OCI-LY3 (cell line): ENCODE data around the gene RALA.
A peak's percentile ranks its signal among the peaks of the same experiment; 100 is the strongest.

Experiments used
- H2AFZ ChIP-seq: fragments of 200-600, 300-600 bp; shearing (Covaris generic); 2 replicates; pipeline ENCODE4 v1.6.0; 2014; ENCODE audit warnings: antibody characterized with exemption, low read depth, low read length
- H3K27ac ChIP-seq: fragments of 200-600, 300-600 bp; sonication (generic); 2 replicates; pipeline ENCODE4 v1.5.1; 2014; ENCODE audit warnings: mild to moderate bottlenecking, low read length, moderate library complexity, mixed read lengths
- H3K27me3 ChIP-seq: fragments of 200-600, 300-600 bp; sonication (generic); 2 replicates; pipeline ENCODE4 v1.6.1; 2014; ENCODE audit warnings: low read depth, low read length, mixed read lengths
- H3K36me3 ChIP-seq: fragments of 200-600, 300-600 bp; sonication (generic); replicated peaks from 2 replicates; pipeline ENCODE3; 2014; ENCODE audit warnings: low read depth, low read length, mixed read lengths
- H3K4me1 ChIP-seq: fragments of 300-600, 200-600 bp; sonication (generic); 2 replicates; pipeline ENCODE4 v1.6.1; 2014; ENCODE audit warnings: low read length, mixed read lengths
- H3K4me2 ChIP-seq: fragments of 200-600, 300-600 bp; sonication (generic); 2 replicates; pipeline ENCODE4 v1.6.1; 2014; ENCODE audit warnings: low read length, mixed read lengths
- H3K4me3 ChIP-seq: fragments of 300-600, 200-600 bp; sonication (generic); 2 replicates; pipeline ENCODE4 v1.5.1; 2014; ENCODE audit warnings: antibody characterized with exemption, mild to moderate bottlenecking, low read length, moderate library complexity
- H3K79me2 ChIP-seq: fragments of 300-600, 200-600 bp; shearing (Covaris generic); 2 replicates; pipeline ENCODE4 v1.6.1; 2014; ENCODE audit warnings: mild to moderate bottlenecking, low read length, mixed read lengths
- H3K9ac ChIP-seq: fragments of 300-600, 200-600 bp; shearing (Covaris generic); 2 replicates; pipeline ENCODE4 v1.6.0; 2014; ENCODE audit warnings: mild to moderate bottlenecking, low read length, moderate library complexity
- H3K9me3 ChIP-seq: fragments of 200-600, 300-600 bp; shearing (Covaris generic); 2 replicates; pipeline ENCODE4 v1.6.1; 2014; ENCODE audit warnings: low read length, mixed read lengths; ENCODE audit not compliant: insufficient read depth
- H4K20me1 ChIP-seq: fragments of 200-600, 300-600 bp; sonication (generic); 2 replicates; pipeline ENCODE4 v1.6.1; 2016; ENCODE audit warnings: low read length, mixed read lengths; ENCODE audit not compliant: insufficient read depth
- CTCF ChIP-seq: fragments of 200-600, 300-600 bp; sonication (generic); IDR thresholded peaks from 2 replicates; pipeline ENCODE4 v1.5.1; 2014; ENCODE audit warnings: antibody characterized with exemption, low read length, low read depth
- EZH2phosphoT487 ChIP-seq: fragments of 200-600 bp; shearing (Covaris generic); IDR thresholded peaks from 2 replicates; pipeline ENCODE4 v1.6.1; 2018; ENCODE audit warnings: antibody characterized with exemption, mixed run types, low read depth

The RALA gene

DNA sequence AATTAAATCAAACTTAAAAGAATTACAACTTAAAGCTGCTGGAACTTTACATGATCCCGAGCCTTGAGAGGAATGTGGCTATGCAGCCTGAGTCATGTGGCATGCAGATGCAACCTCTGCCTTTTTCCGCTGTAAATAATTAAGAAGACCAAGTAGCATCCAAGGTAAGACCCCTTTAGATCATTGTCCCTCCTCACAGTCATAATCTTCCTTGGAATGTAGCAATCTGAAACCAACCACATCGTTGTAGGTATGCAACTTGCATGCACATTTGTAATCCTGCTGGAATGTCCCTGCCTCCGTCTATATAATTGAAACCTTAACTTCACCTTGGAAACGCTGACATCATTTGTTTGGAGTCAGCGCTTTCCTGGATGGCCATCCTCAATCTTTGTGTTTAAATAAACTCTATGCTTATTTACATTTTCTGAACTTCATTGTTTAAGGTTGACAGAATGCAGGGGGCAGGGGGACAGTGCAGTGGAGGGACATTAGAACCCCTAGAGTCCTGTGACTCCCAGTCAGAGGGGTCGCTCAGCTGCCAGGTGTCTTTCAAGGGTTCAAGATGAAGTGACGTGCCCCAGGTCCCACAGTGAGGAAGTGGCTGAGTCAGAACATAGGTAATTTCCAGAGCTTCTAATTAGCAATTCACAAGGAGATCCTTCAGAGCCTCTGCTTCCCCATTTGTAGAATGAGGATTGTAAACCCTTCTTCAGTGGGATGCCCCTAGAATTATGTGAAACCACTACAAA is 110.7 kb downstream of the RALA start:
- H3K4me2 ChIP-seq: peak overlapping the region; percentile 96
- H3K27me3 ChIP-seq: no peaks in the 10 kb centered on the region
- H3K36me3 ChIP-seq: peaks cover 7% of the 10 kb centered on the region
- 0 out of 2 replicates have a peak, but pooled peaks cover 4% of the 10 kb centered on the region for H4K20me1 ChIP-seq
- peak overlapping the region; percentile 66 for H3K27ac ChIP-seq
- H3K79me2 ChIP-seq: peaks cover 33% of the 10 kb centered on the region
- TF ChIP-seq CTCF: no peak
- no peak for TF ChIP-seq EZH2phosphoT487
- H3K4me3 ChIP-seq: peak overlapping the region; percentile 87
- H3K4me1 ChIP-seq: peaks cover 28% of the 10 kb centered on the region
- peak overlapping the region; percentile 87 for H3K9ac ChIP-seq
- H3K9me3 ChIP-seq: no peaks in the 10 kb centered on the region
- peak overlapping the region; percentile 82 for H2AFZ ChIP-seq

DNA sequence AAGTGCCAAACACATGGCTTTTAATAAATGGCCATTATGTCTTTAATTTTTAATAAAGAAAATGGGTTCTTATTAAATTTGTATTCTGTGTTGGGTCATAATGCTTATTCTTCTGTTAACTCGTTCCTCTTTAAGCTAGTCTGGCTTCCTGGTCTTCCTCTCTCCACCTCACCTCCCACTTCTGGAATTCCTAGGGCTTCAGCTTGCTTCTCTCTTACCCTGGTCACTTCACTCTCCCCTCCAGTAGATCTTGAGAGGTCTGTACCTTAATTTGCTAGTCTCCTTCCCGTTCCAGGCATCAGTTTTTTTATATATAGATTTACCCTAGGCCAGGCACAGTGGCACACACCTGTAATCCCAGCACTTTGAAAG is 111.2 kb downstream of the RALA start:
- 0 out of 2 replicates have a peak overlapping the region, but pooled peaks have one; percentile 66 for H3K27ac ChIP-seq
- peaks cover 7% of the 10 kb centered on the region for H3K36me3 ChIP-seq
- H4K20me1 ChIP-seq: 0 out of 2 replicates have a peak, but pooled peaks cover 4% of the 10 kb centered on the region
- H3K27me3 ChIP-seq: no peaks in the 10 kb centered on the region
- no peak overlapping the region for H2AFZ ChIP-seq
- peak overlapping the region; percentile 87 for H3K4me3 ChIP-seq
- H3K9me3 ChIP-seq: no peaks in the 10 kb centered on the region
- peaks cover 33% of the 10 kb centered on the region for H3K79me2 ChIP-seq
- H3K4me2 ChIP-seq: peak overlapping the region; percentile 96
- peak overlapping the region; percentile 87 for H3K9ac ChIP-seq
- H3K4me1 ChIP-seq: peaks cover 28% of the 10 kb centered on the region
- no peak for TF ChIP-seq CTCF
- TF ChIP-seq EZH2phosphoT487: no peak

DNA sequence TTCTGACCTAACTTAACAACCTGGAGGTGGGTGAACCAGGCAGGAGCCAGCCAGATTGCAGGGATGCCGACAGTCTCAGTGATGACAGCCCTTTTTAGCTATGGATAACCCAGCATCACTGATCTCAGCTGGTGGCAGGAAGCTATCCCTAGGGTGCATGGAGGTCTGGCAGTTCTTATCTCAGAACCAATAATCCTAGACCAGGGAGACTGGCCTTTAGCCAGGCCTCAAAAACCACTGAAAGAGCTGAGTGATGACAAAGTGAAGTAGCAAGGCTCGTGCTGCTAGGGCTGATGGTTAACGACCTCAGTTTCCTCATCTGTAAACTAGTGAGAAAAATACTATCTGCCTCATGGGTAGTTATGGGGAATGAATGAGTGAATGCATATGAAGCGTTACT is 112.5 kb downstream of the RALA start:
- H3K27me3 ChIP-seq: no peaks in the 10 kb centered on the region
- H3K27ac ChIP-seq: no peak overlapping the region
- H3K4me2 ChIP-seq: peak overlapping the region; percentile 22; the same call in 1 of the 2 replicates
- H3K79me2 ChIP-seq: peaks cover 37% of the 10 kb centered on the region
- peaks cover 7% of the 10 kb centered on the region for H3K36me3 ChIP-seq
- TF ChIP-seq CTCF (no peak), EZH2phosphoT487 (no peak)
- H3K4me3 ChIP-seq: no peak overlapping the region
- H3K9ac ChIP-seq: no peak overlapping the region
- no peaks in the 10 kb centered on the region for H3K9me3 ChIP-seq
- H2AFZ ChIP-seq: no peak overlapping the region
- peaks cover 28% of the 10 kb centered on the region for H3K4me1 ChIP-seq
- 0 out of 2 replicates have a peak, but pooled peaks cover 4% of the 10 kb centered on the region for H4K20me1 ChIP-seq

DNA sequence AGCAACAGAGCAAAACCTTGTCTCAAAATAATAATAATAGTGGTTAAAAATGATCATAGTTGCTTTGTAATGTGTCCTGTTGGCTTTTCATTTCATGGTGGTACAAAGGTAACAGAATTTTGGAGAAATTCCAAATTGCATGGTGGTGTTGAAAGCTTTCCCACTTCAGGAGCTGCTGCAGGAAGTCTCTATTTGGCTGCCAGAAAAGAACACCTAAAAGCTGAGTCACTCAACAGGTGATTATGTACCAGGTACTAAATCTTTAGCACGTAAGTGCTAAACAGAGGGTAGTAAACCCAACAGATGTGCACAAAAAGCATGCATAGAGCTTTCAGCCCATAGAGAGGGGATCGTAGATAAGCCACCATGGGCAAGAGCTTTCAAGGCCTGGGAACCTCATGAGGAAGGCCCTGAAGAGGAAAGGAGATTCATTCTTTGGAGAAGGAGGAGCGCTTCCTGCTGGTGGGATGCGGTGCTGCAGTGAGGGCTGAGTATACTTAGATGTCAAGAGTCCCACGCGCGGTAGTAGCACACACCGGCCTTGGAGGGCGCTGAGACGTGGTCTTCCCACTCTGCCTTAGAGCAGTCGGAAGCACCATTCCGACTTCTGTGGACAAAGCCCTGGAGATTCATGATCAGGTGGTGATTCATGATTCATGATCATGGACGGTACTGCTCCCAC is 118.7 kb downstream of the RALA start:
- H3K36me3 ChIP-seq: peaks cover 5% of the 10 kb centered on the region
- H3K27me3 ChIP-seq: no peaks in the 10 kb centered on the region
- H3K27ac ChIP-seq: no peak overlapping the region
- H4K20me1 ChIP-seq: 0 out of 2 replicates have a peak, but pooled peaks cover 11% of the 10 kb centered on the region
- peaks cover 16% of the 10 kb centered on the region for H3K79me2 ChIP-seq
- H2AFZ ChIP-seq: no peak overlapping the region
- no peak overlapping the region for H3K4me2 ChIP-seq
- H3K9ac ChIP-seq: no peak overlapping the region
- no peaks in the 10 kb centered on the region for H3K4me1 ChIP-seq
- no peaks in the 10 kb centered on the region for H3K9me3 ChIP-seq
- peak; percentile 70 for TF ChIP-seq CTCF
- no peak for TF ChIP-seq EZH2phosphoT487
- no peak overlapping the region for H3K4me3 ChIP-seq
